ENCODE data around the gene GNG5. TPM values are rescaled to one million over a fixed set of nuclear protein-coding genes. Genes with fewer than 3 reads are reported as not detected.
"Not testable (repeated sequence)": the region's sequence is repeated elsewhere in the genome, so short reads cannot be mapped to it uniquely, and the experiment has no call there.

The GNG5 gene
- total RNA-seq, 2 donors from 2014 or later, result 83.4 to 105 TPM

GRCh38 chr1:84462118-84462517 lies 44.3 kb downstream of the GNG5 start:
- Mint-ChIP-seq H3K27ac (no peak overlapping the region), H3K36me3 (ENCODE audit: low read depth) (no peaks in the 10 kb centered on the region), H3K4me3 (no peak overlapping the region), H3K4me1 (no peaks in the 10 kb centered on the region), H3K27me3 (peaks cover 27% of the 10 kb centered on the region), H3K9me3 (no peaks in the 10 kb centered on the region)
- no peak for ATAC-seq (replicated peaks)

GRCh38 chr1:84452436-84452835 lies 53.9 kb downstream of the GNG5 start:
- Mint-ChIP-seq H3K9me3 (no peaks in the 10 kb centered on the region), H3K4me1 (no peaks in the 10 kb centered on the region), H3K36me3 (ENCODE audit: low read depth) (no peaks in the 10 kb centered on the region)

GRCh38 chr1:84450910-84451309 lies 55.5 kb downstream of the GNG5 start:
- Mint-ChIP-seq H3K4me1 (no peaks in the 10 kb centered on the region), H3K36me3 (ENCODE audit: low read depth) (no peaks in the 10 kb centered on the region), H3K27me3 (peaks cover 7% of the 10 kb centered on the region), H3K27ac (no peak overlapping the region), H3K4me3 (no peak overlapping the region), H3K9me3 (no peaks in the 10 kb centered on the region)
- ATAC-seq (replicated peaks), result peak; percentile 47

More at GRCh38 chr1:84452436-84452835, 53.9 kb downstream of the GNG5 start:
- ATAC-seq (replicated peaks), result no peak
- no peak overlapping the region for H3K4me3 Mint-ChIP-seq
- peaks cover 10% of the 10 kb centered on the region for H3K27me3 Mint-ChIP-seq
- H3K27ac Mint-ChIP-seq, result no peak overlapping the region

- H3K36me3 Mint-ChIP-seq (ENCODE audit: low read depth); H3K4me1 Mint-ChIP-seq; H3K27me3 Mint-ChIP-seq; H3K9me3 Mint-ChIP-seq; H3K4me3 Mint-ChIP-seq; ATAC-seq (replicated peaks); H3K27ac Mint-ChIP-seq: not testable (repeated sequence)
These were observed 57.7 kb downstream of the GNG5 start for GRCh38 chr1:84448704-84449103.

Other genes with a start within 250 kb of the GNG5 start
- not detected for gene SAMD13, start 204.9 kb downstream of the GNG5 start, total RNA-seq
- gene DNASE2B, start 108.1 kb downstream of the GNG5 start, total RNA-seq, result not detected
- 10 to 100 TPM; 32.0 to 53.2 TPM for gene RPF1, start 27.3 kb downstream of the GNG5 start, total RNA-seq
- gene SPATA1, start 195 bp downstream of the GNG5 start, total RNA-seq, result 1 to 10 TPM in 1 of 2 donors, under 1 TPM in 1; 0.65 to 1.7 TPM
- gene CTBS, start 67.9 kb upstream of the GNG5 start, total RNA-seq, result 10 to 100 TPM; 14.0 to 18.0 TPM
- 10 to 100 TPM in 1 of 2 donors, 1 to 10 TPM in 1; 4.1 to 10.7 TPM for gene SSX2IP, start 183.9 kb upstream of the GNG5 start, total RNA-seq

Measured in activated T-helper 17 cell treated with anti-CD3 and anti-CD28 coated beads, Interleukin-2, amount 50 U/mL, for 72 hours (primary cell).